Stomach (tissue), 4 donors: Measurements from ENCODE around the gene MTF2.

ENCODE experiments used
- CTCF ChIP-seq, 7 experiments: fragments of 450-650 bp in 4 of 7; fragments of 200-600 bp in 3 of 7; sonication (generic) in 3 of 7; IDR thresholded peaks; one replicate each; pipeline ENCODE4 v1.5.1; 2016 to 2019; ENCODE audit warnings: antibody characterized with exemption in 7 of 7, control low read depth in 2 of 7, mild to moderate bottlenecking in 1 of 7
- POLR2A ChIP-seq, 4 donors: fragments of 450-650 bp; IDR thresholded peaks; one replicate each; pipeline ENCODE4 v1.6.1; 2016; ENCODE audit warnings: antibody characterized with exemption in 4 of 4, control low read depth in 2 of 4, mild to moderate bottlenecking in 1 of 4, moderate library complexity in 1 of 4
- POLR2AphosphoS5 ChIP-seq, 3 donors: sonication (generic); formaldehyde crosslinking; IDR thresholded peaks; one replicate each; pipeline ENCODE4 v1.6.1; 2016; ENCODE audit warnings: antibody characterized with exemption in 3 of 3

GRCh38 chr1:93136445-93136844 lies 57.4 kb downstream of the MTF2 start:
- TF ChIP-seq POLR2A (IDR thresholded peaks at IDR 0.05) (no peak), CTCF (IDR thresholded peaks at IDR 0.05) (no peak), POLR2AphosphoS5 (IDR thresholded peaks at IDR 0.05) (no peak)
